ENCODE results near the gene ACSBG1.

Gene ACSBG1

GRCh38 chr15:78127882-78128281, 106.5 kb downstream of the ACSBG1 start:
- FAIRE-seq = no peak

GRCh38 chr15:78125267-78125666, 109.1 kb downstream of the ACSBG1 start:
- no peak for FAIRE-seq

DNA sequence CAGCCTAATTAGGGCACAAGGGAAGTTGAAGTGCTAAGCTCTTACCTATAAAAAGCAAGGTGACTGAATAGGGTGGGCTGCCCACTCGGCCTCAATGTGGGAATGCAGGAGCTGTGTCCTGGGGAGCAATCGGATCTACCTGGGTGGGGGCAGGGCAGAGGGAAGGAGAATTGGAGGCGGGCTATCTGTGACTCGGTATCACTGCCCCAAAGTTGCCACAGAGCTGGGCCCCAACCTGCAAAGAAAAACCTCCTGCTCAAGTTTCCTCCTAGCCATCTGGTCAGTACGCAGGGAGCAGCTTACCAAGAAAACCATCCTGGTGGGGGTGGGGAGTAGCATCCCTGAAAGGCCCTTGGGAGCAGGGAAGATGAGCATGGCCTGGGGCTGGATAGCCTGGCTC, 113.8 kb downstream of the ACSBG1 start:
- FAIRE-seq = no peak
